ENCODE results near the gene ANO9. TPM values are rescaled to one million over a fixed set of nuclear protein-coding genes. Genes with fewer than 3 reads are reported as not detected.
"Not testable (repeated sequence)": the region's sequence is repeated elsewhere in the genome, so short reads cannot be mapped to it uniquely, and the experiment has no call there.

ANO9 gene
- total and polyA plus RNA-seq, 5 donors: 0.14 to 0.46 (median 0.20) TPM

DNA sequence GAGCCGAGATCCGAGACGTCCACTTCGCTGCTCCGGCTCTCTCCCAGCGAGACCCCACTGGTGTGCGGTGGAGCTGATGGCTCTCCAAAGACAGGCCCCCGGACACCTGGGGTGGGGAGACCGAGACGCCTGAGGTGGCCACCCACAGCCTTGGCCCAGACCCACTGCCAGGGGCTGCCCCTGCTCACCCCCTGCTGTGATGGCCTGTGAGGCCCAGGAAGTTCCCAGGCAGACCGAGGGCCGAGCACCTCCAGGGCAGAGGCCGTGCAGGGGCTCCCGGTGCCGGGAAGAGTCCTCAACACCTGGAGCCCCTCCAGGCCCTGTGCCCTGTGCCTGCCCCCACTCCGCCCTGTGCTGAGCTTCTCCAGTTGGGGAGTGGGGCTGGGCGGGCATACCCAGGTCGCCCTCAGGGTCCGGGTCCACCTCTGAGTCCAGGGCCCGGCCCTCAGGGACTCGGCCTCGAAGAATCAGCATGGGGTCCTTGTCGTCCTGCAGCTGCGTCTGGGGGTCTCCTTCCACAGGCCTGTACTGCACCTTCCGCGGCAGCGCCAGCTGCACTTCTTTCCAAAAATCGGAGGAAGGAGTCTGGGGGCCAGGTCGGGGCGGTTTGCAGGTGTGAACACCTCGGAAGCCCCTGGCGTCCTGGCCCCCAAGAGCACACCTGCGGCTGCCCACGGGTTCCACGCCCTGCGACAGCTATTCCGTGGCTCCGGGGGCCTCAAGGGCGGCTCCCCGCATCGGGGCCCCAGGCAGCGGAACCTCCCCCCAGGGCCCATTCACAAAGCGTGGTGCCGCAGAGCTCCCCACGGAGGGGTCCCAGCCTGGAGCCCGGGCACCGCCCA, 35.6 kb downstream of the ANO9 start:
- WGBS: 60% methylated on average over 47 of the region's 47 CpGs
- ATAC-seq (peak; percentile 8 to 13), DNase-seq (peak in 2 of 3 donors; percentile 67 to 74)

GRCh38 chr11:405323-405953, 36.4 kb downstream of the ANO9 start:
- ATAC-seq: peak; percentile 3 to 22
- intact Hi-C loops (cut with DNase I): no loop called here

More for the DNA sequence above, 35.6 kb downstream of the ANO9 start:
- Histone ChIP-seq H3K27ac (ENCODE audit: low read length) (no peak overlapping the region), H3K27me3 (ENCODE audit: control insufficient read depth, insufficient read depth) (no peaks in the 10 kb centered on the region), H3K9me3 (ENCODE audit: control insufficient read depth, low read length) (no peaks in the 10 kb centered on the region), H3K4me1 (ENCODE audit: control insufficient read depth, insufficient read depth, low read length) (no peaks in the 10 kb centered on the region), H3K4me3 (ENCODE audit: low read length) (peak overlapping the region; percentile 64)
- intact Hi-C loops (cut with DNase I): no loop called here

GRCh38 chr11:404551-405264, 37.1 kb downstream of the ANO9 start:
- DNase-seq: peak in 2 of 3 donors; percentile 47 to 64
- H3K9me3 ChIP-seq (ENCODE audit: control insufficient read depth, low read length): no peaks in the 10 kb centered on the region
- H3K4me1 ChIP-seq (ENCODE audit: control insufficient read depth, insufficient read depth, low read length): no peaks in the 10 kb centered on the region
- H3K27ac ChIP-seq (ENCODE audit: low read length): no peak overlapping the region
- WGBS: 92% methylated on average over 14 of the region's 14 CpGs
- intact Hi-C loops (cut with DNase I): no loop called here
- ATAC-seq: no peak
- no peaks in the 10 kb centered on the region for H3K27me3 ChIP-seq (ENCODE audit: control insufficient read depth, insufficient read depth)
- no peak overlapping the region for H3K4me3 ChIP-seq (ENCODE audit: low read length)

More at GRCh38 chr11:405323-405953, 36.4 kb downstream of the ANO9 start:
- no peaks in the 10 kb centered on the region for H3K9me3 ChIP-seq (ENCODE audit: control insufficient read depth, low read length)
- no peak overlapping the region for H3K27ac ChIP-seq (ENCODE audit: low read length)
- no peak overlapping the region for H3K4me3 ChIP-seq (ENCODE audit: low read length)
- no peaks in the 10 kb centered on the region for H3K4me1 ChIP-seq (ENCODE audit: control insufficient read depth, insufficient read depth, low read length)
- DNase-seq: peak; percentile 82 to 93 (median 91)
- WGBS: 57% methylated on average over 17 of the region's 17 CpGs
- H3K27me3 ChIP-seq (ENCODE audit: control insufficient read depth, insufficient read depth): no peaks in the 10 kb centered on the region

- H3K4me1 ChIP-seq (ENCODE audit: control insufficient read depth, insufficient read depth, low read length): no peaks in the 10 kb centered on the region
- intact Hi-C loops (cut with DNase I): no loop called here
- H3K9me3 ChIP-seq (ENCODE audit: control insufficient read depth, low read length): no peaks in the 10 kb centered on the region
- DNase-seq: peak in 2 of 3 donors; percentile 59 to 62
- H3K4me3 ChIP-seq (ENCODE audit: low read length): no peak overlapping the region
- no peaks in the 10 kb centered on the region for H3K27me3 ChIP-seq (ENCODE audit: control insufficient read depth, insufficient read depth)
- ATAC-seq: no peak
- WGBS: 90% methylated on average over 27 of the region's 27 CpGs
- no peak overlapping the region for H3K27ac ChIP-seq (ENCODE audit: low read length)
These were observed 37.9 kb downstream of the ANO9 start for GRCh38 chr11:403761-404431.

DNA sequence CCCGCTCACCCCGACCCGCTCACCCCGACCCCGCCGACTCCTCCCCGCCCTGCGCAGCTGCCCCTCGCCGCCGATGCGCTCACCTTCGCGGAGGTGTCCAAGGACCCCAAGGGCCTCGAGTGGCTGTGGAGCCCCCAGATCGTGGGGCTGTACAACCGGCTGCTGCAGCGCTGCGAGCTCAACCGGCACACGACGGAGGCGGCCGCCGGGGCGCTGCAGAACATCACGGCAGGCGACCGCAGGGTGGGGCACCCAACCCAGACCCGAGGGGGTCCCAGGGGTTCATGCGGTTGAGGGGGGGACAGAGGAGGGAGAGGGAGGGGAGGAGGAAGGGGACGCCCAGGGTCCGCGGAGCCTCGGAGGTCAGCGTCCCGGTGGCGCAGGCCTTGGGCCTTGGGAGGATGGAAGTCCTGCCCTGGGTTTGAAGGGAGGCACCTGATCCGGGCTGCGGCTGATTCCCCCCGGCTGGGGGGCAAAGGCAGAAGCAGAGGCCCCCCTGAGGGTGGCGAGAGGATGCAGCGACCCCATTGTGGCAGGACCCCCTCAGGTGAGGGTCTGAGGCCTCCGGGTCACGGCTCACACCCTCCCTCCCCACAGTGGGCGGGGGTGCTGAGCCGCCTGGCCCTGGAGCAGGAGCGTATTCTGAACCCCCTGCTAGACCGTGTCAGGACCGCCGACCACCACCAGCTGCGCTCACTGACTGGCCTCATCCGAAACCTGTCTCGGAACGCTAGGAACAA, 38.6 kb downstream of the ANO9 start:
- Histone ChIP-seq H3K9me3 (ENCODE audit: control insufficient read depth, low read length) (no peaks in the 10 kb centered on the region), H3K4me3 (ENCODE audit: low read length) (no peak overlapping the region), H3K4me1 (ENCODE audit: control insufficient read depth, insufficient read depth, low read length) (no peaks in the 10 kb centered on the region), H3K27me3 (ENCODE audit: control insufficient read depth, insufficient read depth) (no peaks in the 10 kb centered on the region), H3K27ac (ENCODE audit: low read length) (no peak overlapping the region)
- DNase-seq (peak in 2 of 3 donors; percentile 47 to 65), ATAC-seq (no peak)
- intact Hi-C loops (cut with DNase I): no loop called here
- WGBS: 91% methylated on average over 55 of the region's 55 CpGs

GRCh38 chr11:401196-401595, 40.6 kb downstream of the ANO9 start:
- ATAC-seq; H3K27me3 ChIP-seq (ENCODE audit: control insufficient read depth, insufficient read depth); H3K27ac ChIP-seq (ENCODE audit: low read length); intact Hi-C loops (cut with DNase I); H3K4me3 ChIP-seq (ENCODE audit: low read length); H3K4me1 ChIP-seq (ENCODE audit: control insufficient read depth, insufficient read depth, low read length); H3K9me3 ChIP-seq (ENCODE audit: control insufficient read depth, low read length): not testable (repeated sequence)
- WGBS: 96% methylated on average over 38 of the region's 52 CpGs
- DNase-seq: peak in 1 of 3 donors; percentile 57

DNA sequence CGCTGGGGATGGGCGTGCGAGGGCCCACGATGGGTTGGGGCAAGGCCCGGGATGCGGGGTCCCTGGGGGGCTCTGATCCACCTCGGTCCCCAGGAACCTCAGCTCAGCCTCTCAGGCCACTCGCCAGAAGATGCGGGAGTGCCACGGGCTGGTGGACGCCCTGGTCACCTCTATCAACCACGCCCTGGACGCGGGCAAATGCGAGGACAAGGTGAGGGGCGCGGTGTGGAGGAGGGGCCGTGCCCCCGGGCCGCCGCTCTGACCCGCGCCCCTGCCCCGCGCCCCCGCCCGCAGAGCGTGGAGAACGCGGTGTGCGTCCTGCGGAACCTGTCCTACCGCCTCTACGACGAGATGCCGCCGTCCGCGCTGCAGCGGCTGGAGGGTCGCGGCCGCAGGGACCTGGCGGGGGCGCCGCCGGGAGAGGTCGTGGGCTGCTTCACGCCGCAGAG, 41.5 kb downstream of the ANO9 start:
- Histone ChIP-seq H3K4me1 (ENCODE audit: control insufficient read depth, insufficient read depth, low read length) (no peaks in the 10 kb centered on the region), H3K27me3 (ENCODE audit: control insufficient read depth, insufficient read depth) (no peaks in the 10 kb centered on the region)
- intact Hi-C loops (cut with DNase I): no loop called here

GRCh38 chr11:399731-400211, 42.0 kb downstream of the ANO9 start:
- intact Hi-C loops (cut with DNase I): no loop called here
- DNase-seq (peak in 2 of 3 donors; percentile 27 to 60), ATAC-seq (no peak)
- no peaks in the 10 kb centered on the region for H3K9me3 ChIP-seq (ENCODE audit: control insufficient read depth, low read length)
- H3K4me1 ChIP-seq (ENCODE audit: control insufficient read depth, insufficient read depth, low read length): no peaks in the 10 kb centered on the region
- 85% methylated on average over 21 of the region's 21 CpGs for WGBS
- no peaks in the 10 kb centered on the region for H3K27me3 ChIP-seq (ENCODE audit: control insufficient read depth, insufficient read depth)
- H3K4me3 ChIP-seq (ENCODE audit: low read length): no peak overlapping the region
- no peak overlapping the region for H3K27ac ChIP-seq (ENCODE audit: low read length)

More for the DNA sequence above, 41.5 kb downstream of the ANO9 start:
- H3K27ac ChIP-seq (ENCODE audit: low read length): no peak overlapping the region
- H3K9me3 ChIP-seq (ENCODE audit: control insufficient read depth, low read length): no peaks in the 10 kb centered on the region
- ATAC-seq (no peak), DNase-seq (peak in 2 of 3 donors; percentile 52 to 53)
- no peak overlapping the region for H3K4me3 ChIP-seq (ENCODE audit: low read length)
- WGBS: 75% methylated on average over 50 of the region's 50 CpGs

- no peak overlapping the region for H3K4me3 ChIP-seq (ENCODE audit: low read length)
- 93% methylated on average over 20 of the region's 20 CpGs for WGBS
- H3K4me1 ChIP-seq (ENCODE audit: control insufficient read depth, insufficient read depth, low read length): no peaks in the 10 kb centered on the region
- no peaks in the 10 kb centered on the region for H3K27me3 ChIP-seq (ENCODE audit: control insufficient read depth, insufficient read depth)
- H3K9me3 ChIP-seq (ENCODE audit: control insufficient read depth, low read length): no peaks in the 10 kb centered on the region
- intact Hi-C loops (cut with DNase I): no loop called here
- no peak overlapping the region for H3K27ac ChIP-seq (ENCODE audit: low read length)
- ATAC-seq: no peak
- peak in 2 of 3 donors; percentile 39 to 41 for DNase-seq
These were observed 43.0 kb downstream of the ANO9 start for GRCh38 chr11:398826-399225.
